GM23248 (cell line): ENCODE data around the gene STAP1.

Source experiments
- EZH2 ChIP-seq: fragments of 200-600 bp; sonication (generic); IDR thresholded peaks from 2 replicates; pipeline ENCODE4 v1.6.1; 2018; ENCODE audit warnings: antibody characterized with exemption, mild to moderate bottlenecking; ENCODE audit not compliant: insufficient read depth, poor library complexity, severe bottlenecking
- EZH2phosphoT487 ChIP-seq: fragments of 200-600 bp; sonication (generic); IDR thresholded peaks from 2 replicates; pipeline ENCODE4 v1.6.1; 2018; ENCODE audit warnings: antibody characterized with exemption, moderate library complexity, mild to moderate bottlenecking, low read depth; ENCODE audit not compliant: insufficient read depth

- no peak for TF ChIP-seq EZH2phosphoT487
- no peak for TF ChIP-seq EZH2
Observed at GRCh38 chr4:67616478-67616877, 58.0 kb downstream of the STAP1 start.
